Activated CD4-positive, alpha-beta T cell treated with anti-CD3 and anti-CD28 coated beads, Interleukin-2, amount 10 ng/mL, durations not matched to agents 24 days and 14 days (primary cell): Measurements from ENCODE around the gene CHD2. TPM values are rescaled to one million over a fixed set of nuclear protein-coding genes. Genes with fewer than 3 reads are reported as not detected.

Source experiments
- DNase-seq: peaks from one replicate; pipeline ENCODE4 v3.0.0; 2022
- H3K27ac Mint-ChIP-seq: one replicate; pipeline ENCODE4 v1.8.0; 2022; ENCODE audit warnings: mild to moderate bottlenecking, mixed read lengths
- H3K27me3 Mint-ChIP-seq: one replicate; pipeline ENCODE4 v1.8.0; 2022; ENCODE audit warnings: mixed read lengths
- H3K36me3 Mint-ChIP-seq: one replicate; pipeline ENCODE4 v1.8.0; 2022; ENCODE audit warnings: low read depth, mild to moderate bottlenecking, mixed read lengths
- H3K4me1 Mint-ChIP-seq: one replicate; pipeline ENCODE4 v1.8.0; 2021; ENCODE audit warnings: mixed read lengths
- H3K4me3 Mint-ChIP-seq: one replicate; pipeline ENCODE4 v1.8.0; 2022; ENCODE audit warnings: mild to moderate bottlenecking, moderate library complexity, mixed read lengths
- H3K9me3 Mint-ChIP-seq: one replicate; pipeline ENCODE4 v1.8.0; 2021; ENCODE audit warnings: mixed read lengths
- intact Hi-C: fragments of 100-400 bp; cut with micrococcal nuclease; formaldehyde crosslinking; loops from one replicate; pipeline ENCODE4 v1.15.1; 2023
- total RNA-seq: library from RNA; stranded (reverse); gene quantifications from 2 replicates; pipeline ENCODE4 v1.2.3, GENCODE V29; 2022

Gene CHD2
- total RNA-seq, 1 donor from 2014 or later, result 111 TPM

DNA sequence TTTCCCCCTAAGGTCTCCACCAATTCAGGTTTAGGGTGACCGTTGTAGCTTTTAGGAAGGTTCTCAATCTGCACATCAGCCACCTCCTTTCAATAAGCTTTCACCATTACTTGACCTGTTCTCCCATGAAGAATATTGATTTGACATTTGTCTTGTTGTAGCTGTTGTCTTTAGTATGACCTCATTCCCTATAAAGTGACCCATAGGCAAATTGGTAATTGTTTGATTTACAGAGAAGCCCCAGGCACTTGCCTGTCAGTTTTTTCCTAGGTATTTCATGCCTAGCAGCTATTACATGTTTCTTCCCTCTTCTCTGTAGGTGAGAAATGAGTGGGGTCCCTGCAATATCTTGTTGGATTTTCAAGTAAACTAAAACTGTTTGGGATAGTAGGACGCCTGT is 36.0 kb downstream of the CHD2 start:
- H3K36me3 Mint-ChIP-seq, result peaks cover 76% of the 10 kb centered on the region
- no peak overlapping the region for H3K4me3 Mint-ChIP-seq
- intact Hi-C loops, result loop anchor here (10.0 kb wide), 1 partner anchor 49 kb away; no protein-coding TSS in a partner anchor

DNA sequence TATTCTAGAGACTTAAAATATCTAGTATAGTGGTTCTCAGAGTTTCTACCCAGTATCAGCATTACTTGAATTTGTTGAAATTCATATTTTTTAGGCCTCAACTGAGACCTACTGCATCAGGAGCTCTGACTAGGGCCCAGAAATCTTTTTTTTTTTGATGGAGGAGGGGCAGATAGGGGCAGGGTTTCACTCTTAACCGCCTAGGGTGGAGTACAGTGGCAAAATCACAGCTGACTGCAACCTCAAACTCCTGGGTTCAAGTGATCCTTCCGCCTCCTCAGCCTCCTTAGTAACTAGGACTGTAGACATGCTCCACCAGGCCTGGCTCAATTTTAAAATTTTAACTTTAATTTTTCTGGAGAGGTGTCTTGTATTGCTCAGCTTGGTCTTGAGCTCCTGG is 36.6 kb downstream of the CHD2 start:
- Mint-ChIP-seq H3K27me3 (no peaks in the 10 kb centered on the region), H3K4me3 (no peak overlapping the region), H3K9me3 (no peaks in the 10 kb centered on the region), H3K27ac (peak overlapping the region; percentile 41), H3K36me3 (peaks cover 79% of the 10 kb centered on the region), H3K4me1 (peaks cover 45% of the 10 kb centered on the region)
- intact Hi-C loops, result loop anchor here (10.0 kb wide), 1 partner anchor 48 kb away; no protein-coding TSS in a partner anchor
- DNase-seq, result no peak

More for the DNA sequence above, 36.0 kb downstream of the CHD2 start:
- DNase-seq, result no peak
- H3K9me3 Mint-ChIP-seq, result no peaks in the 10 kb centered on the region
- H3K27me3 Mint-ChIP-seq, result no peaks in the 10 kb centered on the region
- no peak overlapping the region for H3K27ac Mint-ChIP-seq
- H3K4me1 Mint-ChIP-seq, result peaks cover 44% of the 10 kb centered on the region

DNA sequence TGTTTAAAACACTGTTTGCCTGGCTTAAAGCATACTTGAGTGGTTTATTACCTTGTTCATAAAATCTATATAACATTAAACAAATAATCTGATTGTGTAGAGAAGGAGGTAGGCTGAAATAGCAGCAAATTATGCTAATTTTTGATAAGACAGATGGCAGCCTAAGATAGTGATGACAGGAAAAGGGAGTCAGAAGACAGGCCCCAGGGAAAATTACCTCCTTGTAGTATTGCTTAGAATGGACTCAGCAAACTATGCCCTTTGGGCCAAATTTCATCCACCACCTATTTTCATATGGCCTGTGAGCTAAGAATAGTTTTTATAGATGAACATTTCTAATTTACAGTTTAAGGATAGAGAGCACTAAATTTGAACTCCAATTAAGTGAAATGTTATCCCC is 37.8 kb downstream of the CHD2 start:
- Mint-ChIP-seq H3K9me3 (peaks cover 5% of the 10 kb centered on the region), H3K27ac (no peak overlapping the region), H3K4me1 (peaks cover 46% of the 10 kb centered on the region), H3K27me3 (no peaks in the 10 kb centered on the region), H3K4me3 (no peak overlapping the region), H3K36me3 (peaks cover 80% of the 10 kb centered on the region)
- intact Hi-C loops, result loop anchor here (10.0 kb wide), 1 partner anchor 47 kb away; no protein-coding TSS in a partner anchor
- DNase-seq, result no peak

DNA sequence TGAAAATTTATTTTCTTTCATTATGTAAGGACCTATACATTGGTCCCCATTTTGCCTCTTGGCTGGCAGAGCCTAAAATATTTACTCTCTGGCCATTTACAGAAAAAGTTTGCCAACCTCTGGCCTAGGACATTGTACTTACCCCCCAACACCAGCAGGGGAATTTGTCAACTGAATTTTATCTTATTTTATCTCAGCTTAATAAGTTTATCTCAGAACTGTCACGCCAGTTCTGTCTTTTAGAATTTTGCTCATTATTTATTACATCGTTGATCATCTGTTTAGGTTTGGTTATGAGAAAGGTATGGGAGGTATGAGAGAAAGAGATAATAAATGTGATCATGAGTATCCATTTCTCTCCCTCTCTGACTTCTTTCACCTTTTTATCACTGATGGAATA is 38.3 kb downstream of the CHD2 start:
- no peak overlapping the region for H3K4me3 Mint-ChIP-seq
- H3K27me3 Mint-ChIP-seq, result no peaks in the 10 kb centered on the region
- no peak overlapping the region for H3K27ac Mint-ChIP-seq
- H3K4me1 Mint-ChIP-seq, result peaks cover 44% of the 10 kb centered on the region
- H3K36me3 Mint-ChIP-seq, result peaks cover 82% of the 10 kb centered on the region
- intact Hi-C loops, result loop anchor here (10.0 kb wide), 1 partner anchor 46 kb away; no protein-coding TSS in a partner anchor
- no peak for DNase-seq
- H3K9me3 Mint-ChIP-seq, result peaks cover 6% of the 10 kb centered on the region

DNA sequence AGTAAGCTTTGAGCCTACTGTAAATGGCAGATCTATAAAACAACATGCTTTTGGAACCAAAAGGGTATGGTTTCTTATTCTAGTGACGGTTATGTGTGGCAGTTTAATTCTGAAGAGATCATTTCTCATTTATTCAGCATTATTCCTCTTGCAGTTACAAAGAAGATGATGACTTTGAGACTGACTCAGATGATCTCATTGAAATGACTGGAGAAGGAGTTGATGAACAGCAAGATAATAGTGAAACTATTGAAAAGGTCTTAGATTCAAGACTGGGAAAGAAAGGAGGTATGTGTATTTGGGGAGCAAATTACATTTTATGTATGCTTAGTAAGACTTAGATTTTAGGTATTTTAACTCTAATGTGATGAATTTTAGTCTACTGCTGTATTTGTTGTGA is 41.5 kb downstream of the CHD2 start:
- Mint-ChIP-seq H3K36me3 (peaks cover 83% of the 10 kb centered on the region), H3K4me3 (no peak overlapping the region), H3K9me3 (peaks cover 19% of the 10 kb centered on the region), H3K4me1 (peaks cover 26% of the 10 kb centered on the region), H3K27ac (peak overlapping the region; percentile 61), H3K27me3 (no peaks in the 10 kb centered on the region)
- DNase-seq, result no peak
- intact Hi-C loops, result loop anchor here (2.0 kb wide), 1 partner anchor 15 kb away; no protein-coding TSS in a partner anchor

DNA sequence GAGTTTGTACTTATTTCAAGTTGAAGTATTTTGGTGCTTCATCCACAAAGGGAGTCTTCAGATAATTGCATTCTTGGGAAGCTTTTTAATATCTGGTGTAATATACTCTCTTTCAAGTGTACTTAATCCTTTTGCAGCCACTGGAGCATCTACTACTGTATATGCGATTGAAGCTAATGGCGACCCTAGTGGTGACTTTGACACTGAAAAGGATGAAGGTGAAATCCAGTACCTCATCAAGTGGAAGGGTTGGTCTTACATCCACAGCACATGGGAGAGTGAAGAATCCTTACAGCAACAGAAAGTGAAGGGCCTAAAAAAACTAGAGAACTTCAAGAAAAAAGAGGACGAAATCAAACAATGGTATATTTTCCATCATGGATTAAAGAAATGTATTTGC is 42.6 kb downstream of the CHD2 start:
- Mint-ChIP-seq H3K4me1 (peaks cover 20% of the 10 kb centered on the region), H3K4me3 (no peak overlapping the region), H3K27ac (peak overlapping the region; percentile 8), H3K36me3 (peaks cover 88% of the 10 kb centered on the region), H3K27me3 (no peaks in the 10 kb centered on the region), H3K9me3 (peaks cover 27% of the 10 kb centered on the region)
- DNase-seq, result no peak
- intact Hi-C loops, result loop anchor here (2.0 kb wide), 1 partner anchor 14 kb away; no protein-coding TSS in a partner anchor

DNA sequence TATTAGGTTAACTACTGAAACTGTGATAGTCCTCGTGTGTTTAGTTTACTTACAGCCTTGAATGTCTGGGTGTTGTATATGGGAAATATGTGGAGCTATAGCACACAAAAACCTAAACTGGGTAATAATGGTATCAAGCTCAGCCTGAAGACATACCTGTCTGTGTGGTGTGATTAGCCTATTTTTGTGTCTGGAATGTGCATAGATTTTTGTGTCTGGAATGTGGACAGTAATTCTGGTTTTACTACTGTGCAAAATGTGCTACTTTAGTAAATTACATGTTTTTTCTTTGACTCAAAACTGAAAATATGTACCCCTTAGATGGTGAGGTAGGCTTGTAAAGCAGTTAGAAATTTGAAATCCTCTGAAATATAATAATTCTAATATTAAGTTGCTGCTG is 43.5 kb downstream of the CHD2 start:
- Mint-ChIP-seq H3K36me3 (peaks cover 90% of the 10 kb centered on the region), H3K27me3 (no peaks in the 10 kb centered on the region), H3K9me3 (peaks cover 27% of the 10 kb centered on the region), H3K4me3 (no peak overlapping the region), H3K27ac (no peak overlapping the region), H3K4me1 (peaks cover 15% of the 10 kb centered on the region)
- DNase-seq, result no peak
- intact Hi-C loops, result loop anchor here (2.0 kb wide), 1 partner anchor 13 kb away; no protein-coding TSS in a partner anchor

DNA sequence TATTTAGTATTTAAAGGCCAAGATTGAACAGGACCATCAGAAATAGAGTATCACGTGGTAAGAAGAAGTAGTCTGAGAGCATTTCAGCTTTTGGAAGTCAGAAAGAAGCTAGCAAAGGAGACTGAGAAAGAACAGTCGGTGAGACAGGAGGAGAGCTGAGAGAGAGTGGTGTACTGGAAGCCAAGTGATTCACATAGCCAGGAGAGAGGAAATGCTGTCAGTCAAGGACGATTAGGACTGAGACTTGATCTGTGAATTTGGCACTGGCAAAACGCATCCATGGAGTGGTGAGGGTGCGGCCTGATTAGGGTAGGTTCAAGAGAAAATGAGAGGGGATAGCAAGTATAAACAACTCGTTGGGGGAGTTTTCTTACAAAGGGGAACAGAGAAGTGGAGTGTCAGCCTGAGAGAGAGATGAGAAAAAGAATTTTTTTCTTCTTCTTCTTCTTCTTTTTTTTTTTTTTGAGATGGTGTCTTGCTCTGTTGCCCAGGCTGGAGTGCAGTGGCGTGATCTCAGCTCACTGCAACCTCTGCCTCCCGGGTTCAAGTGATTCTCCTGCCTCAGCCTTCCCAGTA is 44.9 kb downstream of the CHD2 start:
- Mint-ChIP-seq H3K4me3 (no peak overlapping the region), H3K27me3 (no peaks in the 10 kb centered on the region), H3K36me3 (peaks cover 93% of the 10 kb centered on the region), H3K9me3 (peaks cover 36% of the 10 kb centered on the region), H3K4me1 (peaks cover 11% of the 10 kb centered on the region), H3K27ac (peak overlapping the region; percentile 51)
- intact Hi-C loops, result no loop called here
- no peak for DNase-seq

DNA sequence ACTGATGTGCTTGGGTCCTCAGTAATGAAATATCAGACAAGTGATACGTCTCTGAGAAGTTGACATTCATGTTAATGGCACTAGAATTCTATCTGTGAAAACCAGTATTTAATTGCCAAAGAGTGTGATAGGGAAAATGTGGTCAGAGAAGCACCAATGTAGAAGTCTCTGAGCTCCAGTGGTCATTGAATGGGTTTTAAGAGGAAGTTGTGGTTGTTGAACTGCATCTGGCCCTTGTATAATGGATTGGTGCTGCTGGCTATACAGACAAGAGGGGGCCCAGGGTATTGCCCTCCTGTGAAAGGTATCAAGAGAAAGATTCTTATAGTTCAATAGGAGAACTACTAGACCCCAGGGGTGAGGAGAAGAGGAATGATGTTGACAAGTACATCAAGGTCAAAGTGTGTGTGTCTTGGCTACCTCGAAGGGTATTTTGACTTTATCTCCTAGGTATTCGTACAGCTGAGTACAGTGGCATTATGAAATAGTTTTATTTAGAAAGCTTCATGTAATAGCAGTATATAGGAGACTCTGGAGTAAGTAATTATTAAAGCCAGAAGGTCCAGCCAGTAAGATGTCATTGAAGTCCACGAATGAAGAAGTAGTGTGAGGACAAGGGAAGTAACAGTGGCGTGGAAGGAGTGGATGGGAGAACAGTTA is 47.1 kb downstream of the CHD2 start:
- Mint-ChIP-seq H3K4me1 (peaks cover 8% of the 10 kb centered on the region), H3K9me3 (peaks cover 36% of the 10 kb centered on the region), H3K27ac (peak overlapping the region; percentile 17), H3K4me3 (no peak overlapping the region), H3K27me3 (no peaks in the 10 kb centered on the region), H3K36me3 (peaks cover 98% of the 10 kb centered on the region)
- no peak for DNase-seq
- intact Hi-C loops, result no loop called here

DNA sequence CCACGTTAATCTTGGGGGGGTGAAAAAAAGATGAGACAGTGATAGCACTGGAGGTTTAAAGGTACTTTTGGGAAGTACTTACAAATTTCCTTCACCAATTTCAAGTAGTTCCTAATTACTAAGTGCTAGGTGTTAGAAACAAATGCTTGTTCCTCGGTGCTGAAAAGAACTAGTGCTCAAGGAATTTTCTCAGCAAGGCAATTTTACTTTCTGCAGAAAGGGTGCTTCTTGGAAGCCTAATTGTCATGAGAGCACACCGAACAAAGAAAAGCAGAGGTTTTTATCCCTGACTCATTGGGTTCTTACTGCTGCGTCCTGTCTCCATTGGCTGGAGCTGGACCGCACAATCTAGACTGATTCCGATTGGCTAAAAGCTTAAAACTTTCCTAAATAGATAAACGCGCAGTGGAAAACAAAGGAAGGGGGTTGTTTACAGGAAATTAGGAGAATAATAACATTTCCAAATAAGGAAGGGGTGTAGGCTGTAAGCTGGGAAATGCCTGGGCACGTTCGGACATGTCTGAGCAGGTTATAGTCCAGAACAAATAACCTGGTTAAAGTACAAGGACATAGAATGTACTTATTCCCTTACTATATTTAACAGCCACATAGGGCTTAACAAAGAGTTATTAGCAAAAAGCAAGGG is 49.6 kb downstream of the CHD2 start:
- H3K4me3 Mint-ChIP-seq, result no peak overlapping the region
- no peak for DNase-seq
- H3K4me1 Mint-ChIP-seq, result peaks cover 4% of the 10 kb centered on the region
- peaks cover 25% of the 10 kb centered on the region for H3K9me3 Mint-ChIP-seq
- peak overlapping the region; percentile 60 for H3K27ac Mint-ChIP-seq
- intact Hi-C loops, result loop anchor here (5.0 kb wide), 1 partner anchor 38 kb away; no protein-coding TSS in a partner anchor
- peaks cover 88% of the 10 kb centered on the region for H3K36me3 Mint-ChIP-seq
- H3K27me3 Mint-ChIP-seq, result no peaks in the 10 kb centered on the region

DNA sequence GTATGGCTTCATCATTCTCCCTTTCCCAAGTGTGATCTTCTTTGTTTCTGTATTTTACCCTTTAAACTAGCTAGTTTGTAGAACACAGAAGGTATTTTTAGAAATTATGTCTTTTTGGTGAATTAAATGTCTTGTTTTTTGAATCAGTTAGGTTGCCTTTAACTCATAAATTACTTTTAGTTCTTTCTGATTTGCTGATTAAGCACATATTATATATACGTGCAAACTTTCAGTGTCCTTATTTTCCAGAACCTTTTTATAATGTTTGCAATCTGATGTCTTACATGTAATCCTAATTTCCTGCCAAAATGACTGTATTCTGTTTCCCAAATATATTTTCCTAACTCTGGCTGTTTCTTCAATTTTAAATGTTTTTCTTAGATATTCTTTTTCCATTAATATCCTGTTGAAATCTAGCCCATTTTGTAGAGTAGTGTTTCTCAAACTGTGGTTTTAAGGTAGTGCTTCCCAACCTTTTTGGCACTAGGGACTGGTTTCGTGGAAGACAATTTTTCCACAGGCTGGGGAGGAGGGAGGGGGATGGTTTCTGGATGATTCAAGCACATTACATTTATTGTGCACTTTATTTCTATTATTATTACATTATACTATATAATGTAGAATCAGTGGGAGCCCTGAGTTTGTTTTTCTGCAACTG is 51.8 kb downstream of the CHD2 start:
- no peak for DNase-seq
- Mint-ChIP-seq H3K27ac (no peak overlapping the region), H3K4me3 (no peak overlapping the region), H3K4me1 (peaks cover 1% of the 10 kb centered on the region), H3K36me3 (peaks cover 88% of the 10 kb centered on the region), H3K27me3 (no peaks in the 10 kb centered on the region), H3K9me3 (peaks cover 17% of the 10 kb centered on the region)
- intact Hi-C loops, result loop anchor here (5.0 kb wide), 1 partner anchor 35 kb away; no protein-coding TSS in a partner anchor

DNA sequence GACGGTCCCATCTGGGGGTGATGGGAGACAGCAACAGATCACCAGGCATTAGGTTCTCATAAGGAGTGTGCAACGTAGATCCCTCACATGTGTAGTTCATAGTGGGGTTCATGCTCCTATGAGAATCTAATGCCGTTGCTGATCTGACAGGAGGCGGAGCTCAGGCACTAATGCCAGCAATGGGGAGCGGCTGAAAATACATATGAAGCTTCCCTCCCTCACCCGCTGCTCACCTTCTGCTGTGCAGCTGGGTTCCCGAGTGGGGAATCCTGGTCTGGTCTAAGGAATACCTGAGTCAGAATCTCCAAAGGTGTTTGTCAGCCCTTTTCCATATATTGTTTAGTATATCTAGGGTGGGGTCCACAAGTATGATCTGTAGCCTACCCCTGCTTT is 52.3 kb downstream of the CHD2 start:
- DNase-seq, result no peak
- H3K36me3 Mint-ChIP-seq, result peaks cover 88% of the 10 kb centered on the region
- intact Hi-C loops, result loop anchor here (5.0 kb wide), 1 partner anchor 35 kb away; no protein-coding TSS in a partner anchor
- H3K4me1 Mint-ChIP-seq, result peaks cover 6% of the 10 kb centered on the region
- H3K27ac Mint-ChIP-seq, result no peak overlapping the region
- no peak overlapping the region for H3K4me3 Mint-ChIP-seq
- H3K9me3 Mint-ChIP-seq, result peaks cover 12% of the 10 kb centered on the region
- no peaks in the 10 kb centered on the region for H3K27me3 Mint-ChIP-seq

DNA sequence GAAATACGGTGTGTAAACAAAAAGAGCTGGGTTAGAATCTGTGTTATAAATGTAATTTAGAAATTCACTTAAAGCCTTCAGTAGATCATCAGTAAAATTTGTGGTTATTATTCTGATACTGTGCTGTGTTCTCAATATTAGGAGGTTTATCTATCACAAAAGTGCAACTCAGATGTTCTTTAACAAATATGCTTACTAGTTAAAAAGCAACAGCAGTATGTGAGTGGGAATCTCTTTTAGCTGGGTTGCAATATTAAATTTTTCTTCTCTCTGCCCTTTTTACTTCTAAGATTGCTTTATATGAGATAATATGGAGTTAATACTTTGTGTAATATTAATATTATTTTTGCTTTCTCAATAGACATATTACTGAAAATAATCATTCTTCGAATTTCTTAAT is 53.4 kb downstream of the CHD2 start:
- no peak overlapping the region for H3K4me3 Mint-ChIP-seq
- peaks cover 13% of the 10 kb centered on the region for H3K4me1 Mint-ChIP-seq
- intact Hi-C loops, result loop anchor here (5.0 kb wide), 1 partner anchor 34 kb away; no protein-coding TSS in a partner anchor
- H3K27me3 Mint-ChIP-seq, result no peaks in the 10 kb centered on the region
- no peak overlapping the region for H3K27ac Mint-ChIP-seq
- peaks cover 16% of the 10 kb centered on the region for H3K9me3 Mint-ChIP-seq
- peaks cover 86% of the 10 kb centered on the region for H3K36me3 Mint-ChIP-seq
- no peak for DNase-seq
